Measurements from ENCODE around the gene SLC9B1. TPM values are rescaled to one million over a fixed set of nuclear protein-coding genes. Genes with fewer than 3 reads are reported as not detected.

The SLC9B1 gene
- polyA plus RNA-seq, 1 donor (not counting 4 experiments of a cell fraction or from before 2014, with no cell fraction given): 0.07 TPM

DNA sequence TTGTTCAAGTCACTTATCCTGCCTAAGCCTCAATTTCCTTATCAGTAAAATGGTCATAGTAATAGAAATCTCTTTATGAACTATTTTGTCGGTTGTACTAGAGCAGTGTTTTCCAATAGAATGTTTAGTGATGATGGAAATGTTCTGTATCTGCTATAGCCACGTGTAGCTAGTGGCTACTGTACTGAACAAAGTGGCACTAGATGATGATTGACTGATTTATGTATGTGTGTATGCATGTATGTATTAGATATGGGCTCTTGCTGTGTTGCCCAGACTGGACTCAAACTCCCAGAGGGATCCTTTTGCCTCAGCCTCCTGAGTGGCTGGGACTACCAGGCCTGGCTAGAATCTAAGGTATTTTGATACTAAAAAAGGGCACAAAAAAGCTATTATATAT, 24.7 kb upstream of the SLC9B1 start:
- Histone ChIP-seq H3K79me2 (ENCODE audit: control insufficient read depth, insufficient read depth, low read length) (no peaks in the 10 kb centered on the region), H3K4me1 (ENCODE audit: control insufficient read depth, extremely low read depth, insufficient read depth, low read length) (no peaks in the 10 kb centered on the region), H3K27me3 (ENCODE audit: control insufficient read depth, extremely low read depth, insufficient read depth, low read length) (no peaks in the 10 kb centered on the region), H3K27ac (ENCODE audit: control insufficient read depth, insufficient read depth, low read length) (no peak overlapping the region), H3K9ac (ENCODE audit: control insufficient read depth, extremely low read depth, insufficient read depth, low read length) (no peak overlapping the region), H3K9me3 (ENCODE audit: control insufficient read depth, low read depth, low read length) (no peaks in the 10 kb centered on the region), H3K36me3 (ENCODE audit: control insufficient read depth in 2 of 2, extremely low read depth in 1 of 2, insufficient read depth in 2 of 2, low read length in 2 of 2) (peaks cover 3% of the 10 kb centered on the region in 2 experiments), H4K20me1 (ENCODE audit: control insufficient read depth, extremely low read depth, insufficient read depth, low read length) (no peaks in the 10 kb centered on the region), H3K9me1 (ENCODE audit: control insufficient read depth, extremely low read depth, insufficient read depth, low read length) (no peaks in the 10 kb centered on the region), H2AFZ (ENCODE audit: control insufficient read depth, low read length) (no peak overlapping the region), H3K4me2 (ENCODE audit: control insufficient read depth, extremely low read depth, insufficient read depth, low read depth, low read length) (no peak overlapping the region), H3K4me3 (ENCODE audit: control insufficient read depth in 2 of 3, extremely low read depth in 1 of 3, insufficient read depth in 2 of 3, low read depth in 1 of 3, low read length in 3 of 3) (no peak overlapping the region)
- FAIRE-seq: no peak
- dilution Hi-C loops (cut with MboI; ENCODE audit: extremely low pct_ligation_motif_present, low sequenced_read_pairs): no loop called here
- no peak for DNase-seq (ENCODE audit: low read depth, low spot score)
- TF ChIP-seq, protein P1, sequence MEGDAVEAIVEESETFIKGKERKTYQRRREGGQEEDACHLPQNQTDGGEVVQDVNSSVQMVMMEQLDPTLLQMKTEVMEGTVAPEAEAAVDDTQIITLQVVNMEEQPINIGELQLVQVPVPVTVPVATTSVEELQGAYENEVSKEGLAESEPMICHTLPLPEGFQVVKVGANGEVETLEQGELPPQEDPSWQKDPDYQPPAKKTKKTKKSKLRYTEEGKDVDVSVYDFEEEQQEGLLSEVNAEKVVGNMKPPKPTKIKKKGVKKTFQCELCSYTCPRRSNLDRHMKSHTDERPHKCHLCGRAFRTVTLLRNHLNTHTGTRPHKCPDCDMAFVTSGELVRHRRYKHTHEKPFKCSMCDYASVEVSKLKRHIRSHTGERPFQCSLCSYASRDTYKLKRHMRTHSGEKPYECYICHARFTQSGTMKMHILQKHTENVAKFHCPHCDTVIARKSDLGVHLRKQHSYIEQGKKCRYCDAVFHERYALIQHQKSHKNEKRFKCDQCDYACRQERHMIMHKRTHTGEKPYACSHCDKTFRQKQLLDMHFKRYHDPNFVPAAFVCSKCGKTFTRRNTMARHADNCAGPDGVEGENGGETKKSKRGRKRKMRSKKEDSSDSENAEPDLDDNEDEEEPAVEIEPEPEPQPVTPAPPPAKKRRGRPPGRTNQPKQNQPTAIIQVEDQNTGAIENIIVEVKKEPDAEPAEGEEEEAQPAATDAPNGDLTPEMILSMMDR (optimal IDR thresholded peaks at IDR 0.05 in 1 of 3, IDR thresholded peaks at IDR 0.05 in 1 of 3, conservative IDR thresholded peaks at IDR 0.05 in 1 of 3; ENCODE audit: extremely low read depth in 1 of 3, insufficient read depth in 2 of 3, low read length in 3 of 3): no peak
- TF ChIP-seq EZH2 (IDR thresholded peaks at IDR 0.05; ENCODE audit: low read length): no peak

DNA sequence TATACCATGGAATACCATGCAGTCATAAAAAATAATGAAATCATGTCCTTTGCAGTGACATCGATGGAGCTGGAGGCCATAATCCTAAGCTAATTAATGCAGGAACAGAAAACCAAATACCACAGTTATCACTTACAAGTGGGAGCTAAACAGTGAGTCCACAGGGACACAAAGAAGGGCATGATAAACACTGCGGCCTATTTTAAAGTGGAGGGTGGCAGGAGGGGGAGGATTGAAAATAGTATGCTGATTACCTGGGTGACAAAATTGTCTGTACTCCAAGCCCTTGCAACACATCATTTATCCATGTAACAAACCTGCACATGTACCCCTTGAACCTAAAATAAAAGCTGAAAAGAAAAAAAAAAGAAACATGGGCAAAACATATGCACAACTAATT, 16.7 kb upstream of the SLC9B1 start:
- Histone ChIP-seq H3K4me3 (ENCODE audit: control insufficient read depth in 2 of 3, extremely low read depth in 1 of 3, insufficient read depth in 2 of 3, low read depth in 1 of 3, low read length in 3 of 3) (no peak overlapping the region), H4K20me1 (ENCODE audit: control insufficient read depth, extremely low read depth, insufficient read depth, low read length) (no peaks in the 10 kb centered on the region), H3K27me3 (ENCODE audit: control insufficient read depth, extremely low read depth, insufficient read depth, low read length) (no peaks in the 10 kb centered on the region), H2AFZ (ENCODE audit: control insufficient read depth, low read length) (no peak overlapping the region), H3K27ac (ENCODE audit: control insufficient read depth, insufficient read depth, low read length) (no peak overlapping the region), H3K9ac (ENCODE audit: control insufficient read depth, extremely low read depth, insufficient read depth, low read length) (no peak overlapping the region), H3K9me3 (ENCODE audit: control insufficient read depth, low read depth, low read length) (no peaks in the 10 kb centered on the region), H3K4me2 (ENCODE audit: control insufficient read depth, extremely low read depth, insufficient read depth, low read depth, low read length) (no peak overlapping the region), H3K4me1 (ENCODE audit: control insufficient read depth, extremely low read depth, insufficient read depth, low read length) (no peaks in the 10 kb centered on the region), H3K9me1 (ENCODE audit: control insufficient read depth, extremely low read depth, insufficient read depth, low read length) (no peaks in the 10 kb centered on the region), H3K79me2 (ENCODE audit: control insufficient read depth, insufficient read depth, low read length) (no peaks in the 10 kb centered on the region), H3K36me3 (ENCODE audit: control insufficient read depth in 2 of 2, extremely low read depth in 1 of 2, insufficient read depth in 2 of 2, low read length in 2 of 2) (no peaks in the 10 kb centered on the region)
- FAIRE-seq: no peak
- DNase-seq (ENCODE audit: low read depth, low spot score): no peak
- TF ChIP-seq EZH2 (IDR thresholded peaks at IDR 0.05; ENCODE audit: low read length): no peak
- TF ChIP-seq, protein P1 (optimal IDR thresholded peaks at IDR 0.05 in 1 of 3, IDR thresholded peaks at IDR 0.05 in 1 of 3, conservative IDR thresholded peaks at IDR 0.05 in 1 of 3; ENCODE audit: extremely low read depth in 1 of 3, insufficient read depth in 2 of 3, low read length in 3 of 3): no peak
- dilution Hi-C loops (cut with MboI; ENCODE audit: extremely low pct_ligation_motif_present, low sequenced_read_pairs): no loop called here
